HEK293 (cell line): Measurements from ENCODE around the gene PCSK5.

ENCODE experiments used
- HOXA7 ChIP-seq: sonication (generic); formaldehyde crosslinking; IDR thresholded peaks from 2 replicates; pipeline ENCODE4 v1.8.1; 2022; ENCODE audit warnings: missing genetic modification reagents, borderline replicate concordance
- KLF10 ChIP-seq: fragments of 450-650 bp; IDR thresholded peaks from 2 replicates; pipeline ENCODE4 v1.5.1; 2018; ENCODE audit warnings: missing biosample characterization, mild to moderate bottlenecking, missing genetic modification characterization
- SP3 ChIP-seq: fragments of 450-650 bp; formaldehyde crosslinking; IDR thresholded peaks from 2 replicates; pipeline ENCODE4 v1.5.1; 2016; ENCODE audit warnings: missing biosample characterization, missing genetic modification characterization
- ZBTB17 ChIP-seq: fragments of 450-650 bp; formaldehyde crosslinking; IDR thresholded peaks from 2 replicates; pipeline ENCODE4 v1.5.1; 2016; ENCODE audit warnings: missing biosample characterization, missing genetic modification characterization
- ZBTB48 ChIP-seq: fragments of 450-650 bp; formaldehyde crosslinking; IDR thresholded peaks from 2 replicates; pipeline ENCODE4 v1.5.1; 2016; ENCODE audit warnings: missing biosample characterization, missing genetic modification characterization
- ZBTB8A ChIP-seq: fragments of 450-650 bp; formaldehyde crosslinking; IDR thresholded peaks from 2 replicates; pipeline ENCODE4 v1.5.1; 2016; ENCODE audit warnings: missing biosample characterization, missing genetic modification characterization
- ZEB2 ChIP-seq: fragments of 450-650 bp; formaldehyde crosslinking; IDR thresholded peaks from 2 replicates; pipeline ENCODE4 v1.5.1; 2016; ENCODE audit warnings: missing biosample characterization, missing genetic modification characterization
- ZIC2 ChIP-seq: fragments of 450-650 bp; formaldehyde crosslinking; IDR thresholded peaks from 2 replicates; pipeline ENCODE4 v1.5.1; 2016; ENCODE audit warnings: missing biosample characterization, missing genetic modification characterization
- ZNF10 ChIP-seq: fragments of 450-650 bp; formaldehyde crosslinking; IDR thresholded peaks from 2 replicates; pipeline ENCODE4 v1.5.1; 2017; ENCODE audit warnings: missing biosample characterization, missing genetic modification characterization
- ZNF138 ChIP-seq: fragments of 450-650 bp; formaldehyde crosslinking; IDR thresholded peaks from 2 replicates; pipeline ENCODE4 v1.5.1; 2016; ENCODE audit warnings: missing biosample characterization, missing genetic modification characterization, borderline replicate concordance
- ZNF16 ChIP-seq: fragments of 450-650 bp; formaldehyde crosslinking; IDR thresholded peaks from 2 replicates; pipeline ENCODE4 v1.5.1; 2016; ENCODE audit warnings: low read depth, missing biosample characterization, missing genetic modification characterization
- ZNF211 ChIP-seq: fragments of 450-650 bp; formaldehyde crosslinking; IDR thresholded peaks from 2 replicates; pipeline ENCODE4 v1.5.1; 2016; ENCODE audit warnings: low read depth, missing biosample characterization, missing genetic modification characterization
- ZNF324 ChIP-seq: fragments of 450-650 bp; formaldehyde crosslinking; IDR thresholded peaks from 2 replicates; pipeline ENCODE4 v1.5.1; 2016; ENCODE audit warnings: missing biosample characterization, missing genetic modification characterization
- ZNF335 ChIP-seq: fragments of 450-650 bp; formaldehyde crosslinking; conservative IDR thresholded peaks from 2 replicates; pipeline ENCODE4 v1.5.1; 2016; ENCODE audit warnings: missing biosample characterization, missing genetic modification characterization
- ZNF354C ChIP-seq: fragments of 450-650 bp; formaldehyde crosslinking; IDR thresholded peaks from 2 replicates; pipeline ENCODE4 v1.5.1; 2016; ENCODE audit warnings: missing biosample characterization, missing genetic modification characterization, low read depth, borderline replicate concordance
- ZNF423 ChIP-seq: fragments of 450-650 bp; formaldehyde crosslinking; IDR thresholded peaks from 2 replicates; pipeline ENCODE4 v1.5.1; 2016; ENCODE audit warnings: missing biosample characterization, missing genetic modification characterization
- ZNF558 ChIP-seq: fragments of 450-650 bp; formaldehyde crosslinking; IDR thresholded peaks from 2 replicates; pipeline ENCODE4 v1.5.1; 2016; ENCODE audit warnings: missing biosample characterization, missing genetic modification characterization
- ZNF610 ChIP-seq: fragments of 450-650 bp; formaldehyde crosslinking; IDR thresholded peaks from 2 replicates; pipeline ENCODE4 v1.5.1; 2016; ENCODE audit warnings: missing biosample characterization, missing genetic modification characterization, borderline replicate concordance
- ZNF664 ChIP-seq: fragments of 450-650 bp; formaldehyde crosslinking; IDR thresholded peaks from 2 replicates; pipeline ENCODE4 v1.5.1; 2016; ENCODE audit warnings: missing biosample characterization, missing genetic modification characterization
- ZNF792 ChIP-seq: fragments of 450-650 bp; formaldehyde crosslinking; IDR thresholded peaks from 2 replicates; pipeline ENCODE4 v1.5.1; 2016; ENCODE audit warnings: missing biosample characterization, missing genetic modification characterization
- TF ChIP-seq, protein P1 (sequence below): fragments of 450-650 bp; formaldehyde crosslinking; IDR thresholded peaks from 2 replicates; pipeline ENCODE4 v1.5.1; 2016; ENCODE audit warnings: missing biosample characterization, missing genetic modification characterization
- TF ChIP-seq, protein P2 (sequence below): fragments of 450-650 bp; formaldehyde crosslinking; IDR thresholded peaks from 2 replicates; pipeline ENCODE4 v1.5.1; 2017; ENCODE audit warnings: missing biosample characterization, missing genetic modification characterization
- TF ChIP-seq, protein P3 (sequence below): fragments of 450-650 bp; formaldehyde crosslinking; IDR thresholded peaks from 2 replicates; pipeline ENCODE4 v1.5.1; 2016; ENCODE audit warnings: missing biosample characterization, missing genetic modification characterization
- TF ChIP-seq, protein P4 (sequence below): fragments of 450-650 bp; formaldehyde crosslinking; IDR thresholded peaks from 2 replicates; pipeline ENCODE4 v1.5.1; 2017; ENCODE audit warnings: missing biosample characterization, missing genetic modification characterization
- TF ChIP-seq, protein P5 (sequence below): fragments of 450-650 bp; formaldehyde crosslinking; IDR thresholded peaks from 2 replicates; pipeline ENCODE4 v1.5.1; 2016; ENCODE audit warnings: missing biosample characterization, missing genetic modification characterization, low read depth
- TF ChIP-seq, protein P6 (sequence below): fragments of 450-650 bp; formaldehyde crosslinking; IDR thresholded peaks from 2 replicates; pipeline ENCODE4 v1.5.1; 2016; ENCODE audit warnings: missing biosample characterization, missing genetic modification characterization

Gene PCSK5

DNA sequence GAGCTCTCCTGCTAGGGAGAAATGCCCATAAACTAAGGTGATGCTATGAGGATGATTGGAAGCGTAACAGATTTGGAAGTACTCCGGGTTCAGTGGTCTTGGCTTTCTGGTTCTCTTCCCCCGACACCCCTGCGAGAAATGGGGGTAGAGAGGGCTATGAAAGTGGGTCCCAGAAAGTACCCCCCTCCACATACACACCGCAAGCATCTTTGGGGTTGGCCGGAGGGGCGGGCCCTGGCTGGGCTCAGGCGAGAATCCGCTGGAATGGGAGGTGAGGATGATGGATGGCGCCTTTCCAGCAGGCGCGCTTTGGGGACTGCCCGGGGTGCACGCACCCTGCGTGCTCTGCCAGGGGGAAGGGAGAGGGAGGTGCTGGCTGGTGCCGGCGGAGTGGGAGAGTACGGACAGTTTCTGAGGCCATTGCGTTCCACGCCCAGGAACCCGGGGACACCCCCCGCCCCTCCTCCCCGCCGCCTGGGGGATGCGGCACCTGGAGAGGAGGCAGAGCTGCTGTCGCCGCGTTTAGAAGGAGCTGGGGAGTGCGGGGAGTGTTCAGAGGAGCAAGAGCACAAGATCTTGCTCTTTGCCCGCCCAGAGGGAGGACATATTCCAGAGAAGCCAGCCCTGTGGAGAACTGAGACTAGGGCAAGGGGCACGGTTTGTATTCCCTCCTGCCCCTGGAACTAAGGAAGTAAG, 1.9 kb downstream of the PCSK5 start (continued):
- peak; percentile 82 for TF ChIP-seq SP3 (tag by site-specific recombination)
- no peak for TF ChIP-seq ZNF354C
- no peak for TF ChIP-seq ZNF16 (tag by site-specific recombination)
- TF ChIP-seq ZIC2 = peak; percentile 89
- no peak for TF ChIP-seq ZNF664
- TF ChIP-seq, protein P1, sequence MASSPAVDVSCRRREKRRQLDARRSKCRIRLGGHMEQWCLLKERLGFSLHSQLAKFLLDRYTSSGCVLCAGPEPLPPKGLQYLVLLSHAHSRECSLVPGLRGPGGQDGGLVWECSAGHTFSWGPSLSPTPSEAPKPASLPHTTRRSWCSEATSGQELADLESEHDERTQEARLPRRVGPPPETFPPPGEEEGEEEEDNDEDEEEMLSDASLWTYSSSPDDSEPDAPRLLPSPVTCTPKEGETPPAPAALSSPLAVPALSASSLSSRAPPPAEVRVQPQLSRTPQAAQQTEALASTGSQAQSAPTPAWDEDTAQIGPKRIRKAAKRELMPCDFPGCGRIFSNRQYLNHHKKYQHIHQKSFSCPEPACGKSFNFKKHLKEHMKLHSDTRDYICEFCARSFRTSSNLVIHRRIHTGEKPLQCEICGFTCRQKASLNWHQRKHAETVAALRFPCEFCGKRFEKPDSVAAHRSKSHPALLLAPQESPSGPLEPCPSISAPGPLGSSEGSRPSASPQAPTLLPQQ = peak; percentile 77
- TF ChIP-seq, protein P2, sequence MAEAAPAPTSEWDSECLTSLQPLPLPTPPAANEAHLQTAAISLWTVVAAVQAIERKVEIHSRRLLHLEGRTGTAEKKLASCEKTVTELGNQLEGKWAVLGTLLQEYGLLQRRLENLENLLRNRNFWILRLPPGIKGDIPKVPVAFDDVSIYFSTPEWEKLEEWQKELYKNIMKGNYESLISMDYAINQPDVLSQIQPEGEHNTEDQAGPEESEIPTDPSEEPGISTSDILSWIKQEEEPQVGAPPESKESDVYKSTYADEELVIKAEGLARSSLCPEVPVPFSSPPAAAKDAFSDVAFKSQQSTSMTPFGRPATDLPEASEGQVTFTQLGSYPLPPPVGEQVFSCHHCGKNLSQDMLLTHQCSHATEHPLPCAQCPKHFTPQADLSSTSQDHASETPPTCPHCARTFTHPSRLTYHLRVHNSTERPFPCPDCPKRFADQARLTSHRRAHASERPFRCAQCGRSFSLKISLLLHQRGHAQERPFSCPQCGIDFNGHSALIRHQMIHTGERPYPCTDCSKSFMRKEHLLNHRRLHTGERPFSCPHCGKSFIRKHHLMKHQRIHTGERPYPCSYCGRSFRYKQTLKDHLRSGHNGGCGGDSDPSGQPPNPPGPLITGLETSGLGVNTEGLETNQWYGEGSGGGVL (tag by site-specific recombination) = peak; percentile 81
- TF ChIP-seq, protein P3, sequence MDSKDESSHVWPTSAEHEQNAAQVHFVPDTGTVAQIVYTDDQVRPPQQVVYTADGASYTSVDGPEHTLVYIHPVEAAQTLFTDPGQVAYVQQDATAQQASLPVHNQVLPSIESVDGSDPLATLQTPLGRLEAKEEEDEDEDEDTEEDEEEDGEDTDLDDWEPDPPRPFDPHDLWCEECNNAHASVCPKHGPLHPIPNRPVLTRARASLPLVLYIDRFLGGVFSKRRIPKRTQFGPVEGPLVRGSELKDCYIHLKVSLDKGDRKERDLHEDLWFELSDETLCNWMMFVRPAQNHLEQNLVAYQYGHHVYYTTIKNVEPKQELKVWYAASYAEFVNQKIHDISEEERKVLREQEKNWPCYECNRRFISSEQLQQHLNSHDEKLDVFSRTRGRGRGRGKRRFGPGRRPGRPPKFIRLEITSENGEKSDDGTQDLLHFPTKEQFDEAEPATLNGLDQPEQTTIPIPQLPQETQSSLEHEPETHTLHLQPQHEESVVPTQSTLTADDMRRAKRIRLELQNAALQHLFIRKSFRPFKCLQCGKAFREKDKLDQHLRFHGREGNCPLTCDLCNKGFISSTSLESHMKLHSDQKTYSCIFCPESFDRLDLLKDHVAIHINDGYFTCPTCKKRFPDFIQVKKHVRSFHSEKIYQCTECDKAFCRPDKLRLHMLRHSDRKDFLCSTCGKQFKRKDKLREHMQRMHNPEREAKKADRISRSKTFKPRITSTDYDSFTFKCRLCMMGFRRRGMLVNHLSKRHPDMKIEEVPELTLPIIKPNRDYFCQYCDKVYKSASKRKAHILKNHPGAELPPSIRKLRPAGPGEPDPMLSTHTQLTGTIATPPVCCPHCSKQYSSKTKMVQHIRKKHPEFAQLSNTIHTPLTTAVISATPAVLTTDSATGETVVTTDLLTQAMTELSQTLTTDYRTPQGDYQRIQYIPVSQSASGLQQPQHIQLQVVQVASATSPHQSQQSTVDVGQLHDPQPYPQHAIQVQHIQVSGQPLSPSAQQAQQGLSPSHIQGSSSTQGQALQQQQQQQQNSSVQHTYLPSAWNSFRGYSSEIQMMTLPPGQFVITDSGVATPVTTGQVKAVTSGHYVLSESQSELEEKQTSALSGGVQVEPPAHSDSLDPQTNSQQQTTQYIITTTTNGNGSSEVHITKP = peak; percentile 84
- TF ChIP-seq ZNF211 (tag by site-specific recombination) = no peak
- no peak for TF ChIP-seq ZNF792 (tag by site-specific recombination)
- peak; percentile 53; the same call in 1 of the 2 replicates for TF ChIP-seq ZEB2 (tag by site-specific recombination)
- TF ChIP-seq ZBTB48 (tag by site-specific recombination) = 0 out of 2 replicates have a peak, but pooled peaks have one; percentile 23
- TF ChIP-seq, protein P4, sequence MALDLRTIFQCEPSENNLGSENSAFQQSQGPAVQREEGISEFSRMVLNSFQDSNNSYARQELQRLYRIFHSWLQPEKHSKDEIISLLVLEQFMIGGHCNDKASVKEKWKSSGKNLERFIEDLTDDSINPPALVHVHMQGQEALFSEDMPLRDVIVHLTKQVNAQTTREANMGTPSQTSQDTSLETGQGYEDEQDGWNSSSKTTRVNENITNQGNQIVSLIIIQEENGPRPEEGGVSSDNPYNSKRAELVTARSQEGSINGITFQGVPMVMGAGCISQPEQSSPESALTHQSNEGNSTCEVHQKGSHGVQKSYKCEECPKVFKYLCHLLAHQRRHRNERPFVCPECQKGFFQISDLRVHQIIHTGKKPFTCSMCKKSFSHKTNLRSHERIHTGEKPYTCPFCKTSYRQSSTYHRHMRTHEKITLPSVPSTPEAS (tag by site-specific recombination) = no peak
- no peak for TF ChIP-seq ZNF138 (tag by site-specific recombination)
- TF ChIP-seq ZBTB17 = peak; percentile 48; the same call in 1 of the 2 replicates
- TF ChIP-seq ZNF324 (tag by site-specific recombination) = no peak; the same call in 1 of the 2 replicates
- no peak for TF ChIP-seq ZNF10 (tag by site-specific recombination)
- TF ChIP-seq ZNF558 (tag by site-specific recombination) = no peak
- no peak for TF ChIP-seq KLF10
- TF ChIP-seq ZNF335 (tag by site-specific recombination) = peak; percentile 73
- TF ChIP-seq, protein P5, sequence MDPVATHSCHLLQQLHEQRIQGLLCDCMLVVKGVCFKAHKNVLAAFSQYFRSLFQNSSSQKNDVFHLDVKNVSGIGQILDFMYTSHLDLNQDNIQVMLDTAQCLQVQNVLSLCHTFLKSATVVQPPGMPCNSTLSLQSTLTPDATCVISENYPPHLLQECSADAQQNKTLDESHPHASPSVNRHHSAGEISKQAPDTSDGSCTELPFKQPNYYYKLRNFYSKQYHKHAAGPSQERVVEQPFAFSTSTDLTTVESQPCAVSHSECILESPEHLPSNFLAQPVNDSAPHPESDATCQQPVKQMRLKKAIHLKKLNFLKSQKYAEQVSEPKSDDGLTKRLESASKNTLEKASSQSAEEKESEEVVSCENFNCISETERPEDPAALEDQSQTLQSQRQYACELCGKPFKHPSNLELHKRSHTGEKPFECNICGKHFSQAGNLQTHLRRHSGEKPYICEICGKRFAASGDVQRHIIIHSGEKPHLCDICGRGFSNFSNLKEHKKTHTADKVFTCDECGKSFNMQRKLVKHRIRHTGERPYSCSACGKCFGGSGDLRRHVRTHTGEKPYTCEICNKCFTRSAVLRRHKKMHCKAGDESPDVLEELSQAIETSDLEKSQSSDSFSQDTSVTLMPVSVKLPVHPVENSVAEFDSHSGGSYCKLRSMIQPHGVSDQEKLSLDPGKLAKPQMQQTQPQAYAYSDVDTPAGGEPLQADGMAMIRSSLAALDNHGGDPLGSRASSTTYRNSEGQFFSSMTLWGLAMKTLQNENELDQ (tag by site-specific recombination) = no peak
- peak; percentile 98 for TF ChIP-seq ZNF423
- TF ChIP-seq ZBTB8A (tag by site-specific recombination) = peak; percentile 13; the same call in 1 of the 2 replicates
- TF ChIP-seq, protein P6, sequence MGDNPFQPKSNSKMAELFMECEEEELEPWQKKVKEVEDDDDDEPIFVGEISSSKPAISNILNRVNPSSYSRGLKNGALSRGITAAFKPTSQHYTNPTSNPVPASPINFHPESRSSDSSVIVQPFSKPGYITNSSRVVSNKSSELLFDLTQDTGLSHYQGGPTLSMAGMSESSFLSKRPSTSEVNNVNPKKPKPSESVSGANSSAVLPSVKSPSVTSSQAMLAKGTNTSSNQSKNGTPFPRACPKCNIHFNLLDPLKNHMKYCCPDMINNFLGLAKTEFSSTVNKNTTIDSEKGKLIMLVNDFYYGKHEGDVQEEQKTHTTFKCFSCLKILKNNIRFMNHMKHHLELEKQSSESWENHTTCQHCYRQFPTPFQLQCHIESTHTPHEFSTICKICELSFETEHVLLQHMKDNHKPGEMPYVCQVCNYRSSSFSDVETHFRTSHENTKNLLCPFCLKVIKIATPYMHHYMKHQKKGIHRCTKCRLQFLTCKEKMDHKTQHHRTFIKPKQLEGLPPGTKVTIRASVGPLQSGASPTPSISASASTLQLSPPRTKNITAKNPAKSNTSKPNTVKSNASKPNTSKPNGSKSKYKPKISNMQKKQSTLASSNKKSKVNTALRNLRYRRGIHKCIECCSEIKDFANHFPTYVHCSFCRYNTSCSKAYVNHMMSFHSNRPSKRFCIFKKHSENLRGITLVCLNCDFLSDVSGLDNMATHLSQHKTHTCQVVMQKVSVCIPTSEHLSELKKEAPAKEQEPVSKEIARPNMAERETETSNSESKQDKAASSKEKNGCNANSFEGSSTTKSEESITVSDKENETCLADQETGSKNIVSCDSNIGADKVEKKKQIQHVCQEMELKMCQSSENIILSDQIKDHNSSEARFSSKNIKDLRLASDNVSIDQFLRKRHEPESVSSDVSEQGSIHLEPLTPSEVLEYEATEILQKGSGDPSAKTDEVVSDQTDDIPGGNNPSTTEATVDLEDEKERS (tag by site-specific recombination) = no peak
- TF ChIP-seq ZNF610 = no peak
- no peak for TF ChIP-seq HOXA7
